ENCODE results near the gene PBX4. TPM values are rescaled to one million over a fixed set of nuclear protein-coding genes. Genes with fewer than 3 reads are reported as not detected.

The PBX4 gene
- total and polyA plus RNA-seq, 8 donors = 2.0 to 60.7 (median 4.9) TPM; not detected in 1

DNA sequence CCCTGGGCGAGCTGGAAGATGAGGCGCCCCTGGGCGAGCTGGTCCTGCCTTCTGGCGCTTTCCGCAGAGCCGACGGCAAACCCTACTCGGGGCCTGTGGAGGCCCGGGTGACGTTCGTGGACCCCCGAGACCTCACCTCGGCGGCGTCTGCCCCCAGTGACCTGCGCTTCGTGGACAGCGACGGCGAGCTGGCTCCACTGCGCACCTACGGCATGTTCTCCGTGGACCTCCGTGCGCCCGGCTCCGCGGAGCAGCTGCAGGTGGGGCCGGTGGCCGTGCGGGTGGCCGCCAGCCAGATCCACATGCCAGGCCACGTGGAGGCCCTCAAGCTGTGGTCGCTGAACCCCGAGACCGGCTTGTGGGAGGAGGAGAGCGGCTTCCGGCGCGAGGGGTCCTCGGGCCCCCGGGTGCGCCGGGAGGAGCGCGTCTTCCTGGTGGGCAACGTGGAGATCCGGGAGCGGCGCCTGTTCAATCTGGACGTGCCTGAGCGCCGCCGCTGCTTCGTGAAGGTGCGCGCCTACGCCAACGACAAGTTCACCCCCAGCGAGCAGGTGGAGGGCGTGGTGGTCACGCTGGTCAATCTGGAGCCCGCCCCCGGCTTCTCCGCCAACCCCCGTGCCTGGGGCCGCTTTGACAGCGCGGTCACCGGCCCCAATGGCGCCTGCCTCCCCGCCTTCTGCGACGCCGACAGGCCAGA, 74.1 kb downstream of the PBX4 start:
- Histone ChIP-seq H3K27me3 (peaks cover 16 to 100% (median 37%) of the 10 kb centered on the region in 3 donors), H3K4me3 (no peak overlapping the region), H3K36me3 (no peaks in the 10 kb centered on the region), H3K27ac (no peak overlapping the region), H3K9me3 (peaks cover 0 to 9% (median 0%) of the 10 kb centered on the region in 4 donors), H3K4me1 (peaks cover 14 to 32% (median 26%) of the 10 kb centered on the region in 4 donors)
- 88 to 95% (median 93%) methylated on average over 40 to 75 of the region's 75 CpGs for WGBS, 5 donors
- no peak for DNase-seq
- intact Hi-C loops (cut with DNase I; ENCODE audit: low total_unique reads) = no loop called here
- TF ChIP-seq POLR2A (IDR thresholded peaks at IDR 0.05) = no peak
- TF ChIP-seq POLR2AphosphoS5 (IDR thresholded peaks at IDR 0.05) = no peak
- TF ChIP-seq, protein P1, sequence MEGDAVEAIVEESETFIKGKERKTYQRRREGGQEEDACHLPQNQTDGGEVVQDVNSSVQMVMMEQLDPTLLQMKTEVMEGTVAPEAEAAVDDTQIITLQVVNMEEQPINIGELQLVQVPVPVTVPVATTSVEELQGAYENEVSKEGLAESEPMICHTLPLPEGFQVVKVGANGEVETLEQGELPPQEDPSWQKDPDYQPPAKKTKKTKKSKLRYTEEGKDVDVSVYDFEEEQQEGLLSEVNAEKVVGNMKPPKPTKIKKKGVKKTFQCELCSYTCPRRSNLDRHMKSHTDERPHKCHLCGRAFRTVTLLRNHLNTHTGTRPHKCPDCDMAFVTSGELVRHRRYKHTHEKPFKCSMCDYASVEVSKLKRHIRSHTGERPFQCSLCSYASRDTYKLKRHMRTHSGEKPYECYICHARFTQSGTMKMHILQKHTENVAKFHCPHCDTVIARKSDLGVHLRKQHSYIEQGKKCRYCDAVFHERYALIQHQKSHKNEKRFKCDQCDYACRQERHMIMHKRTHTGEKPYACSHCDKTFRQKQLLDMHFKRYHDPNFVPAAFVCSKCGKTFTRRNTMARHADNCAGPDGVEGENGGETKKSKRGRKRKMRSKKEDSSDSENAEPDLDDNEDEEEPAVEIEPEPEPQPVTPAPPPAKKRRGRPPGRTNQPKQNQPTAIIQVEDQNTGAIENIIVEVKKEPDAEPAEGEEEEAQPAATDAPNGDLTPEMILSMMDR (IDR thresholded peaks at IDR 0.05) = no peak
- TF ChIP-seq EP300 (IDR thresholded peaks at IDR 0.05) = no peak

DNA sequence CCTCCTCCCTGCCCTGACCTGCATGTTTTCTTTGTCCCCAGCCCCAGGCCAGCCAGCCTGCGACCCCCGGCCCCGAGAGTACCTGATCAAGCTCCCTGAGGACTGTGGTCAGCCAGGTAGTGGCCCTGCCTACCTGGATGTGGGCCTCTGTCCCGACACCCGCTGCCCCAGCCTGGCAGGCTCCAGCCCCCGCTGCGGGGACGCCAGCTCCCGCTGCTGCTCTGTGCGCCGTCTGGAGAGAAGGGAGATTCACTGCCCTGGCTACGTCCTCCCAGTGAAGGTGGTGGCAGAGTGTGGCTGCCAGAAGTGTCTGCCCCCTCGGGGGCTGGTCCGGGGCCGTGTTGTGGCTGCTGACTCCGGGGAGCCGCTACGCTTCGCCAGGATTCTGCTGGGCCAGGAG, 74.8 kb downstream of the PBX4 start:
- Histone ChIP-seq H3K9me3 (peaks cover 0 to 9% (median 0%) of the 10 kb centered on the region in 4 donors), H3K27ac (no peak overlapping the region), H3K4me1 (peaks cover 16 to 37% (median 30%) of the 10 kb centered on the region in 4 donors), H3K36me3 (no peaks in the 10 kb centered on the region), H3K27me3 (peaks cover 16 to 100% (median 45%) of the 10 kb centered on the region in 3 donors), H3K4me3 (no peak overlapping the region)
- intact Hi-C loops (cut with DNase I; ENCODE audit: low total_unique reads) = no loop called here
- DNase-seq = no peak
- TF ChIP-seq POLR2A (IDR thresholded peaks at IDR 0.05) (no peak), POLR2AphosphoS5 (IDR thresholded peaks at IDR 0.05) (no peak), EP300 (IDR thresholded peaks at IDR 0.05) (no peak)
- TF ChIP-seq, protein P1 (IDR thresholded peaks at IDR 0.05) = no peak
- 89 to 93% (median 90%) methylated on average over 17 to 19 of the region's 19 CpGs; no CpG with 5 or more reads in 1 of the 5 donors for WGBS, 5 donors

DNA sequence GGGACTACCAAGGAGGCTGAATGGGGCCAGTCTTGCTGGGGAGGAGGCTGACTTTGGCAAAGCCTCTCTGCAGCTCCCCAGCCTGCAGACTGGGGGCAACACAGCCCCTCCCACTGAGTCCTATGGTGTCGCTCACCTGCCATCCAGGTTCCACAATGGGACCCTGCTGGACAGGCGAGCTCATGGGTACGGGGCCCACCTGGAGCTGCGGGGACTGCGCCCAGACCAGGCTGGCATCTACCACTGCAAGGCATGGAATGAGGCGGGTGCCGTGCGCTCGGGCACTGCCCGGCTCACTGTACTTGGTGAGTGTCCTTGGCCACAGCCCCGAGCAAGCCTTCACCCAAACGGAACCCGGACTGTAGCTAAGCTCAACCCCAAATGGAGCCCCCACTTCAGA, 75.4 kb downstream of the PBX4 start:
- Histone ChIP-seq H3K4me1 (peaks cover 22 to 42% (median 35%) of the 10 kb centered on the region in 4 donors), H3K9me3 (peaks cover 0 to 9% (median 0%) of the 10 kb centered on the region in 4 donors), H3K27me3 (peaks cover 16 to 100% (median 46%) of the 10 kb centered on the region in 3 donors), H3K4me3 (no peak overlapping the region), H3K27ac (no peak overlapping the region), H3K36me3 (no peaks in the 10 kb centered on the region)
- intact Hi-C loops (cut with DNase I; ENCODE audit: low total_unique reads) = no loop called here
- WGBS, 5 donors = 77 to 96% (median 93%) methylated on average over 3 to 13 of the region's 13 CpGs
- TF ChIP-seq, protein P1 (IDR thresholded peaks at IDR 0.05) = no peak
- no peak for TF ChIP-seq EP300 (IDR thresholded peaks at IDR 0.05)
- DNase-seq = no peak

DNA sequence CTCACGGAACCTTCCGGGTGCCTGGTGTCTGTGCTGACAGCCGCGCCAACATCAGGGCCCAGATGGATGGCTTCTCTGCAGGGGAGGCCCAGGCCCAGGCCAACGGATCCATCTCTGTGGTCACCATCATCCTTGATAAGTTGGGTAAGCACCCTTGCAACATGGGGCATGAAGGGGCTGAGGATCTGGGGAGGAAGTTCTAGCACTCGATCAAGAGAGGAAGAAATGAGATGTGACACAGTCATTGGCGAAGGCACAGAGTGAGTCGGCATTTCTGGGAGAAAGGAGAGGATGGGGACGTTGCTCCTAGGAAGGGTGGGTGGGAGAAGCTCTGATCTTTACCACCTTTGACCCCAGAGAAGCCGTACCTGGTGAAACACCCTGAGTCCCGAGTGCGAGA, 76.0 kb downstream of the PBX4 start:
- 71 to 88% (median 83%) methylated on average over 11 to 12 of the region's 12 CpGs for WGBS, 5 donors
- H3K27ac ChIP-seq = no peak overlapping the region
- H3K36me3 ChIP-seq = no peaks in the 10 kb centered on the region
- intact Hi-C loops (cut with DNase I; ENCODE audit: low total_unique reads) = no loop called here
- peaks cover 0 to 9% (median 0%) of the 10 kb centered on the region in 4 donors for H3K9me3 ChIP-seq
- H3K27me3 ChIP-seq = peaks cover 16 to 100% (median 47%) of the 10 kb centered on the region in 3 donors
- H3K4me3 ChIP-seq = no peak overlapping the region
- peaks cover 24 to 47% (median 41%) of the 10 kb centered on the region in 4 donors for H3K4me1 ChIP-seq
- no peak for TF ChIP-seq EP300 (IDR thresholded peaks at IDR 0.05)
- no peak for TF ChIP-seq POLR2A (IDR thresholded peaks at IDR 0.05)
- TF ChIP-seq POLR2AphosphoS5 (IDR thresholded peaks at IDR 0.05) = no peak
- TF ChIP-seq, protein P1 (IDR thresholded peaks at IDR 0.05) = no peak
- DNase-seq = no peak

Measured in stomach (tissue), 9 donors.